Measurements from ENCODE around the gene GAL.

The GAL gene

DNA sequence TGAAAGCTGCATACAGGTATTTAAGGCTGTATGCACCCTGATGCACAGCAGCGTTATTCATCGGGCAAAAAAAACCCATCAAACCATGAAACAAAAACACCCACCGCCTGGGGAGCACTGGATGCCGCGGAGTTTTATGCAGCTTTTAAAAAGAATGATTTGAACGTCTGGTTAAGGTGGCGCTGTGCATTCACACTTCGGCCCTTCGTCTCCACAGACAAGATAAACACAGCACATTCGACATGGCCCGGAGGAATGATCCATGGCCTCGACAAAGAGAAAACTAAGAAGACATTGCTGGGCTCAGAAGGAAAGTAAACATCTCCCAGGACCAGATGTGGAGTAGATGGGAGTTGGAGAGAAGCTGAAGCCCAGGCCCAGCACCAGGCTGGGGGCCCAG lies 40.8 kb upstream of the GAL start:
- no peak for DNase-seq (ENCODE audit: low spot score)
- no peaks in the 10 kb centered on the region for H3K27me3 ChIP-seq (ENCODE audit: insufficient read depth, poor library complexity, severe bottlenecking)
- H3K4me1 ChIP-seq (ENCODE audit: insufficient read depth, poor library complexity, severe bottlenecking), result no peaks in the 10 kb centered on the region
- no peak for ATAC-seq (ENCODE audit: low read depth)
- peaks cover 2% of the 10 kb centered on the region for H3K9me3 ChIP-seq (ENCODE audit: severe bottlenecking)
- H3K27ac ChIP-seq (ENCODE audit: poor library complexity, severe bottlenecking), result no peak overlapping the region
- no peaks in the 10 kb centered on the region for H3K36me3 ChIP-seq (ENCODE audit: low read depth)
- TF ChIP-seq, protein P1, sequence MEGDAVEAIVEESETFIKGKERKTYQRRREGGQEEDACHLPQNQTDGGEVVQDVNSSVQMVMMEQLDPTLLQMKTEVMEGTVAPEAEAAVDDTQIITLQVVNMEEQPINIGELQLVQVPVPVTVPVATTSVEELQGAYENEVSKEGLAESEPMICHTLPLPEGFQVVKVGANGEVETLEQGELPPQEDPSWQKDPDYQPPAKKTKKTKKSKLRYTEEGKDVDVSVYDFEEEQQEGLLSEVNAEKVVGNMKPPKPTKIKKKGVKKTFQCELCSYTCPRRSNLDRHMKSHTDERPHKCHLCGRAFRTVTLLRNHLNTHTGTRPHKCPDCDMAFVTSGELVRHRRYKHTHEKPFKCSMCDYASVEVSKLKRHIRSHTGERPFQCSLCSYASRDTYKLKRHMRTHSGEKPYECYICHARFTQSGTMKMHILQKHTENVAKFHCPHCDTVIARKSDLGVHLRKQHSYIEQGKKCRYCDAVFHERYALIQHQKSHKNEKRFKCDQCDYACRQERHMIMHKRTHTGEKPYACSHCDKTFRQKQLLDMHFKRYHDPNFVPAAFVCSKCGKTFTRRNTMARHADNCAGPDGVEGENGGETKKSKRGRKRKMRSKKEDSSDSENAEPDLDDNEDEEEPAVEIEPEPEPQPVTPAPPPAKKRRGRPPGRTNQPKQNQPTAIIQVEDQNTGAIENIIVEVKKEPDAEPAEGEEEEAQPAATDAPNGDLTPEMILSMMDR (IDR thresholded peaks at IDR 0.05; ENCODE audit: poor library complexity, severe bottlenecking), result no peak
- H3K4me3 ChIP-seq (ENCODE audit: severe bottlenecking), result no peak overlapping the region

DNA sequence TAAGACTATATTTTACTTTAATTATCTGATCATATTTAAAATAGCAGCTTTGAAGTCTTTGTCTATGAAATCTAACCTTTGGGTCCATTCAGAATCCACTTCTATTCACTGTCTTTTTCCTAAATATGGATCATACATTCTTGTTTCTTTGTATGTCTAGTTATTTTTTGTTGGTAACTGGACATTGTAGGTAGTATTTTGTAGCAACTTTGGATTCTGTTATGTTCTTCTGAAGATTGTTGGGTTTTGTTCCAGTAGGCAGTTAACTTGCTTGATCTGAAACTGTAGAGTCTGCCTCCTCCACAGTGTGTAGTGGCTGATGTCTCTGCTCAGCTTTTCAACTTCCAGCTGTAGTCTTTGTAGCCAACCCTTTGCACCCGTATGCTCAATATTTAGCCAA lies 37.5 kb upstream of the GAL start:
- ATAC-seq (ENCODE audit: low read depth) (no peak), DNase-seq (ENCODE audit: low spot score) (no peak)
- H3K9me3 ChIP-seq (ENCODE audit: severe bottlenecking), result peaks cover 2% of the 10 kb centered on the region
- no peaks in the 10 kb centered on the region for H3K27me3 ChIP-seq (ENCODE audit: insufficient read depth, poor library complexity, severe bottlenecking)
- no peak overlapping the region for H3K4me3 ChIP-seq (ENCODE audit: severe bottlenecking)
- H3K4me1 ChIP-seq (ENCODE audit: insufficient read depth, poor library complexity, severe bottlenecking), result no peaks in the 10 kb centered on the region
- TF ChIP-seq, protein P1 (IDR thresholded peaks at IDR 0.05; ENCODE audit: poor library complexity, severe bottlenecking), result no peak
- no peaks in the 10 kb centered on the region for H3K36me3 ChIP-seq (ENCODE audit: low read depth)
- no peak overlapping the region for H3K27ac ChIP-seq (ENCODE audit: poor library complexity, severe bottlenecking)

DNA sequence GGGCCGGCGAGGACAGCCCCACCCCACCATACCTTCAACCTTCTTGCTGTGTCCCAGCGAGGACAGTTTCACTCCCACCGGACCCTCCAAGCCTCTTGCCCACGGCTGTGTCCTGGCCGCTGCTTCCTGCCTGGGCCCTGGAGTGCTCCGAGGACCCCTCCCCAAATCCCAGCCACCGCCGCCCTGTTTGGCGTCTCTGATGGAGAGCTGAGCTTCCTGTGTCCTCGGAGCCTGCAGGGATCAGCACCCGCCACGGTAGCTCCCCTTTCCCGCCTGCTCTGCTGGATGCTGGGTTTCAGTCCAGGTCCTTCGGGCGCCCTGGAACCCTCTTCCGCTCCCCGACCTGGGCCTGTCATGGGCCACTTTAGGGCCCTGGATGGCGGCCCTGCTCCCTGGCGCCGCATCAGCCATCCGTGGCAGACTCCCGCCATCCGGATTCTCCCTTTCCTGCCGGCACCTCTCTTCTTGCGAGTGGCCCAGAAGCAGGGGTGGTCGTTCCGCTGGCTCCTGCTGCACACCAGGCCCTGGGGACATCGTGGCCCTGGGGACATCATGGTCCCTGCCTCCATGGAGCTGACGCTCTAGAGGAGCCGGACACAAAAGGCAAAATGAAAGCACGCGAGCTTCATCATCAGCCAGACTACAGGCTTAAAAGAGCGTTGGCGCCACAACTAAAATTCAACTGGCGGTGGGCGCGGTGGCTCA lies 34.3 kb upstream of the GAL start:
- H3K9me3 ChIP-seq (ENCODE audit: severe bottlenecking), result peaks cover 2% of the 10 kb centered on the region
- H3K36me3 ChIP-seq (ENCODE audit: low read depth), result no peaks in the 10 kb centered on the region
- H3K27me3 ChIP-seq (ENCODE audit: insufficient read depth, poor library complexity, severe bottlenecking), result no peaks in the 10 kb centered on the region
- no peak overlapping the region for H3K4me3 ChIP-seq (ENCODE audit: severe bottlenecking)
- no peak for ATAC-seq (ENCODE audit: low read depth)
- TF ChIP-seq, protein P1 (IDR thresholded peaks at IDR 0.05; ENCODE audit: poor library complexity, severe bottlenecking), result no peak
- H3K4me1 ChIP-seq (ENCODE audit: insufficient read depth, poor library complexity, severe bottlenecking), result no peaks in the 10 kb centered on the region
- DNase-seq (ENCODE audit: low spot score), result no peak
- H3K27ac ChIP-seq (ENCODE audit: poor library complexity, severe bottlenecking), result no peak overlapping the region

DNA sequence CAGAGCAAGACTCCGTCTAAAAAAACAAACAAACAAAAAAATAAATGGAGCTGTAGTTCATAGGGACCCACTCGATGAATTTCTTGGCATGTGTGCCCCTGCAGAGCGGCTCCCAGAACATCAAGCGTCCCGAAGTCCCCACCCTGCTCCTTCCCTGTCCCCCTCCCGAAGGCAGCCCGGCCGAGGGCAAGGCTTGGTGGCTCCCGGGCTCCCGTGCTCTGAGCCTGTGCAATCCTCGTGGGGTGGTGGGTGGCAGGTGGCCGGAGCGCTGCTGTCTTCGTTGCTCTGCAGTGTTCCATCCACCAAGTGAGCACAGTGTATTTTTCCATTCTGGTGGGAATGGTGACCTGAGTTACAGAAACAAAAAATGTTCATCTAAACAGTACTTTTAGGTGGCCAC lies 33.5 kb upstream of the GAL start:
- H3K27me3 ChIP-seq (ENCODE audit: insufficient read depth, poor library complexity, severe bottlenecking), result no peaks in the 10 kb centered on the region
- H3K4me3 ChIP-seq (ENCODE audit: severe bottlenecking), result no peak overlapping the region
- no peaks in the 10 kb centered on the region for H3K4me1 ChIP-seq (ENCODE audit: insufficient read depth, poor library complexity, severe bottlenecking)
- no peak overlapping the region for H3K27ac ChIP-seq (ENCODE audit: poor library complexity, severe bottlenecking)
- DNase-seq (ENCODE audit: low spot score), result no peak
- peaks cover 2% of the 10 kb centered on the region for H3K9me3 ChIP-seq (ENCODE audit: severe bottlenecking)
- no peak for ATAC-seq (ENCODE audit: low read depth)
- no peaks in the 10 kb centered on the region for H3K36me3 ChIP-seq (ENCODE audit: low read depth)
- TF ChIP-seq, protein P1 (IDR thresholded peaks at IDR 0.05; ENCODE audit: poor library complexity, severe bottlenecking), result no peak

DNA sequence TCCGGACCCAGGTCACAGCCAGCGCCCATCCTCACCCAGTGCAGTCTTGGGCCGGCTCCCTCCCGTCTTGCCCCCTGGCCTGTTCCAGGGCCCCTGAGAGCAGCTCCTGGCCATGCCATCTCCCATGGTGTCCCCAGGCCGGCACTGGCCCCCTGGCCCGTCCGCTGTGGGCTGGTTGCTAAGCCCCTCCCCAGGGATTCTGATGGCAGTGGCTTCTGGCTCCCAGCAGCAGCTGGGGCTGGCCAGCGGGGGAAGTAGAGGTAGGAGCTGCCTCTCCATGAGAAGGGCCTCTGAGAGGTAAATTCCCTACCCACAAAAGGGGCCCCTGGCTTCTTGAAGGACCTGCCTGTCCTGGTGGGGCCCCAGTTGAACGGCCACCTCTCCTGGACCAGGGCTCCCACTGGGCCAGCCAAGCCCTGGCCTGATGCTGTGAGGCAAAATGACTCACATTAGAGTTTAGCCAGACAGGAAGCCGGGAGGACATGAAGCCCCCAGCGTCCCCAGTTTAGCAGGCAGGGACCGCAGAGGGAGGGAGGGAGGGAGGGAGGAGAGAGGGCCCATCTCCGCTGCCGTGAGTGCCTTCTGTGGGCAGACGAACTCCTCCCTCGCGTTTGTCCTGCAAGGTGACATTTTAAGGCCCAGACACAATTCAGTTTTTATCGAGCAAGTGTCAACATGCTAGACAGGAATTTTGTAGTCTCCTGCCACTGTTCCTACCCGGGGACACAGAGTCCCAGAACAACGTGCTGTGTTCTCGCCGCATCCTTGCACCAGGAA lies 32.9 kb upstream of the GAL start:
- Histone ChIP-seq H3K9me3 (ENCODE audit: severe bottlenecking) (peaks cover 2% of the 10 kb centered on the region), H3K27ac (ENCODE audit: poor library complexity, severe bottlenecking) (no peak overlapping the region), H3K27me3 (ENCODE audit: insufficient read depth, poor library complexity, severe bottlenecking) (no peaks in the 10 kb centered on the region), H3K4me3 (ENCODE audit: severe bottlenecking) (no peak overlapping the region), H3K36me3 (ENCODE audit: low read depth) (no peaks in the 10 kb centered on the region), H3K4me1 (ENCODE audit: insufficient read depth, poor library complexity, severe bottlenecking) (no peaks in the 10 kb centered on the region)
- no peak for DNase-seq (ENCODE audit: low spot score)
- TF ChIP-seq, protein P1 (IDR thresholded peaks at IDR 0.05; ENCODE audit: poor library complexity, severe bottlenecking), result no peak
- ATAC-seq (ENCODE audit: low read depth), result 0 out of 3 replicates have a peak, but pooled peaks have one; percentile 46
